Sigmoid colon (tissue), 7 donors: ENCODE measurements around the gene AP5S1. TPM values are rescaled to one million over a fixed set of nuclear protein-coding genes. Genes with fewer than 3 reads are reported as not detected.

Experiments used
- DNase-seq: peaks from one replicate; pipeline ENCODE4 v3.0.0-alpha.2; 2019
- H3K27ac ChIP-seq, 4 donors: fragments of 200-600 bp; sonication (generic); one replicate each; pipeline ENCODE4 v1.5.1; 2016 to 2019; ENCODE audit warnings: mild to moderate bottlenecking in 1 of 4
- H3K27me3 ChIP-seq, 3 donors: fragments of 200-600 bp; sonication (generic); one replicate each; pipeline ENCODE4 v1.5.1; 2019; ENCODE audit warnings: mild to moderate bottlenecking in 1 of 3
- H3K36me3 ChIP-seq, 4 donors: fragments of 200-600 bp; sonication (generic); one replicate each; pipeline ENCODE4 v1.5.1; 2016 to 2019
- H3K4me1 ChIP-seq, 4 donors: fragments of 200-600 bp; sonication (generic); one replicate each; pipeline ENCODE4 v1.5.1; 2017 to 2019
- H3K4me3 ChIP-seq, 4 donors: fragments of 200-600 bp; sonication (generic); one replicate each; pipeline ENCODE4 v1.5.1; 2017 to 2019; ENCODE audit warnings: mild to moderate bottlenecking in 2 of 4, moderate library complexity in 1 of 4
- H3K9me3 ChIP-seq, 4 donors: fragments of 200-600 bp in 3 of 4; sonication (generic) in 3 of 4; one replicate each; pipeline versions ENCODE4 v1.5.1 to v1.6.1; 2013 to 2019
- EP300 ChIP-seq, 4 donors: sonication (generic); formaldehyde crosslinking; IDR thresholded peaks; one replicate each; pipeline ENCODE4 v1.6.1; 2017; ENCODE audit warnings: antibody characterized with exemption in 4 of 4
- POLR2A ChIP-seq, 2 donors: fragments of 450-650 bp; IDR thresholded peaks; one replicate each; pipeline ENCODE4 v1.6.1; 2016; ENCODE audit warnings: antibody characterized with exemption in 2 of 2, mild to moderate bottlenecking in 2 of 2, moderate library complexity in 2 of 2
- POLR2AphosphoS5 ChIP-seq, 4 donors: sonication (generic); formaldehyde crosslinking; IDR thresholded peaks; one replicate each; pipeline ENCODE4 v1.6.1; 2017; ENCODE audit warnings: antibody characterized with exemption in 4 of 4
- WGBS, 2 donors: extraction: QIAGEN DNeasy Blood & Tissue Kit; methylation state at CpG; one replicate each; pipeline ENCODE4 v1.1.7; 2013; 5-methylcytosine and 5-hydroxymethylcytosine counted together
- intact Hi-C: fragments of 100-400 bp; cut with DNase I; formaldehyde crosslinking; loops from one replicate; pipeline ENCODE4 v1.15.1; 2023
- polyA plus RNA-seq, 3 donors: library from polyadenylated mRNA; stranded (reverse); fragments of 200-250 nt; gene quantifications; one replicate each; pipeline ENCODE4 v1.2.3, GENCODE V29; 2013
- total RNA-seq, 4 donors: library from RNA; depleted of rRNA; stranded (reverse); fragments of >200 nt; gene quantifications; one replicate each; pipeline ENCODE4 v1.1.0, GENCODE V29; 2016
- TF ChIP-seq, protein P1 (sequence below), 4 experiments: fragments of 450-650 bp in 3 of 4; fragments of 200-600 bp in 1 of 4; IDR thresholded peaks; one replicate each; pipeline ENCODE4 v1.5.1; 2016 to 2019; ENCODE audit warnings: antibody characterized with exemption in 4 of 4, mild to moderate bottlenecking in 3 of 4, moderate library complexity in 2 of 4
- donor health status: healthy with polysubstance abuse.
- donor health status: Bipolar disorder and iron deficiency.
- donor health status: healthy.

AP5S1 gene
- total and polyA plus RNA-seq, 7 donors = 5.4 to 14.5 (median 10.8) TPM

GRCh38 chr20:3801846-3802245 lies 18.5 kb upstream of the AP5S1 start:
- H3K36me3 ChIP-seq = peaks cover 11 to 70% (median 47%) of the 10 kb centered on the region in 4 donors
- no peak for DNase-seq
- intact Hi-C loops = no loop called here
- no peak overlapping the region for H3K4me3 ChIP-seq
- peaks cover 0 to 56% (median 51%) of the 10 kb centered on the region in 4 donors for H3K4me1 ChIP-seq
- H3K27me3 ChIP-seq = no peaks in the 10 kb centered on the region
- peak overlapping the region in 1 of 4 donors; percentile 2 for H3K27ac ChIP-seq
- TF ChIP-seq POLR2A (IDR thresholded peaks at IDR 0.05) = no peak
- no peaks in the 10 kb centered on the region for H3K9me3 ChIP-seq
- WGBS, 2 donors = 96 to 97% methylated on average over 13 of the region's 13 CpGs

- TF ChIP-seq POLR2AphosphoS5 (IDR thresholded peaks at IDR 0.05) = no peak
- TF ChIP-seq, protein P1, sequence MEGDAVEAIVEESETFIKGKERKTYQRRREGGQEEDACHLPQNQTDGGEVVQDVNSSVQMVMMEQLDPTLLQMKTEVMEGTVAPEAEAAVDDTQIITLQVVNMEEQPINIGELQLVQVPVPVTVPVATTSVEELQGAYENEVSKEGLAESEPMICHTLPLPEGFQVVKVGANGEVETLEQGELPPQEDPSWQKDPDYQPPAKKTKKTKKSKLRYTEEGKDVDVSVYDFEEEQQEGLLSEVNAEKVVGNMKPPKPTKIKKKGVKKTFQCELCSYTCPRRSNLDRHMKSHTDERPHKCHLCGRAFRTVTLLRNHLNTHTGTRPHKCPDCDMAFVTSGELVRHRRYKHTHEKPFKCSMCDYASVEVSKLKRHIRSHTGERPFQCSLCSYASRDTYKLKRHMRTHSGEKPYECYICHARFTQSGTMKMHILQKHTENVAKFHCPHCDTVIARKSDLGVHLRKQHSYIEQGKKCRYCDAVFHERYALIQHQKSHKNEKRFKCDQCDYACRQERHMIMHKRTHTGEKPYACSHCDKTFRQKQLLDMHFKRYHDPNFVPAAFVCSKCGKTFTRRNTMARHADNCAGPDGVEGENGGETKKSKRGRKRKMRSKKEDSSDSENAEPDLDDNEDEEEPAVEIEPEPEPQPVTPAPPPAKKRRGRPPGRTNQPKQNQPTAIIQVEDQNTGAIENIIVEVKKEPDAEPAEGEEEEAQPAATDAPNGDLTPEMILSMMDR (IDR thresholded peaks at IDR 0.05) = no peak
- no peak for TF ChIP-seq EP300 (IDR thresholded peaks at IDR 0.05)
- no peak for TF ChIP-seq POLR2A (IDR thresholded peaks at IDR 0.05)
- H3K27ac ChIP-seq = peak overlapping the region in 2 of 4 donors; percentile 2 to 8
- intact Hi-C loops = no loop called here
- H3K4me1 ChIP-seq = peaks cover 0 to 56% (median 51%) of the 10 kb centered on the region in 4 donors
- H3K4me3 ChIP-seq = no peak overlapping the region
- H3K9me3 ChIP-seq = no peaks in the 10 kb centered on the region
- WGBS, 2 donors = 82 to 93% methylated on average over 11 of the region's 11 CpGs
- no peak for DNase-seq
- no peaks in the 10 kb centered on the region for H3K27me3 ChIP-seq
- H3K36me3 ChIP-seq = peaks cover 11 to 70% (median 47%) of the 10 kb centered on the region in 4 donors
These were observed 17.7 kb upstream of the AP5S1 start for GRCh38 chr20:3802524-3803239.

DNA sequence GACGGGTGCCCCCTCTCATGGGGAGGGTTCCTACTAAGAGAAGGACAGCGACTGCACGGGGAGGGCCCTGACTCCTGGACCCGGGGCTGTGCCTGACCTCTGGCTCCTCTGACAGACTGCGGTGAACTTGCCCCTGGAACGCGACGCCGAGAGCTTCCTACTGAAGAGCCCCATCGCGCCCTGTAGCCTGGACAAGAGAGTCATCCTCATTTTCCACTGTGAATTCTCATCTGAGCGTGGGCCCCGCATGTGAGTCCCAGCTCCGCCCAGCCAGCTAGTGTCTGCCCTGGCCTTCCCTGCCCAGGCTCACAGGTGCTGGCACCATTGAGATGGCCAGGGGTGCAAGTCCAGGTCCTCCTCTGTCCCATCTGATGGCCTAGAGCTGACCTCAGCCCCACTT lies 17.1 kb upstream of the AP5S1 start:
- no peak for TF ChIP-seq EP300 (IDR thresholded peaks at IDR 0.05)
- TF ChIP-seq POLR2AphosphoS5 (IDR thresholded peaks at IDR 0.05) = no peak
- TF ChIP-seq POLR2A (IDR thresholded peaks at IDR 0.05) = no peak
- TF ChIP-seq, protein P1 (IDR thresholded peaks at IDR 0.05) = no peak
- Histone ChIP-seq H3K4me1 (peaks cover 0 to 59% (median 52%) of the 10 kb centered on the region in 4 donors), H3K4me3 (no peak overlapping the region), H3K27me3 (no peaks in the 10 kb centered on the region), H3K27ac (no peak overlapping the region), H3K36me3 (peaks cover 11 to 70% (median 47%) of the 10 kb centered on the region in 4 donors), H3K9me3 (no peaks in the 10 kb centered on the region)
- intact Hi-C loops = no loop called here
- no peak for DNase-seq
- 94 to 96% methylated on average over 14 of the region's 14 CpGs for WGBS, 2 donors

DNA sequence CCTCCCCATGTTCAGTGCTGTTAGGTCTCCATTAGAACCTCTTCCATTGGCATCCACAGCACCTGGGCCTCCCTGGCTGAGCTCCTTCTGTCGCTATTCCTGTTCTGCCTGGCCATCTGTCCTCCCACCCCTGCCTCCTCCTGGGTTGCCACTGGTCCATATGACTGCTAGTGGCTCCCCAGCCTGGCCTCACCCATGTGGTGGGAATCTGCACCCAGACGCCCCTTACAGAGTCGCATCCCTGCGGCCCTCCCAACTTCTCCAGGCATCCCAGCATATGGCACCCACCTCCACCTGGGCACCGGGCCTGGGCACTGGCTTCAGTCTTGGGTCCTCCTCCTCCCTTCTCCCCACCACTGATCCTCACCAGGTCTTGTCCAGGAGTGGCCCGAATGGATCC lies 16.5 kb upstream of the AP5S1 start:
- no peak for DNase-seq
- Histone ChIP-seq H3K36me3 (peaks cover 11 to 64% (median 44%) of the 10 kb centered on the region in 4 donors), H3K4me3 (no peak overlapping the region), H3K4me1 (peaks cover 0 to 58% (median 52%) of the 10 kb centered on the region in 4 donors), H3K27ac (peak overlapping the region; percentile 95 to 99 (median 96)), H3K27me3 (no peaks in the 10 kb centered on the region), H3K9me3 (no peaks in the 10 kb centered on the region)
- no peak for TF ChIP-seq POLR2A (IDR thresholded peaks at IDR 0.05)
- no peak for TF ChIP-seq EP300 (IDR thresholded peaks at IDR 0.05)
- TF ChIP-seq, protein P1 (IDR thresholded peaks at IDR 0.05) = no peak
- no peak for TF ChIP-seq POLR2AphosphoS5 (IDR thresholded peaks at IDR 0.05)
- intact Hi-C loops = no loop called here
- 88 to 97% methylated on average over 6 of the region's 6 CpGs for WGBS, 2 donors

- Histone ChIP-seq H3K36me3 (peaks cover 11 to 61% (median 43%) of the 10 kb centered on the region in 4 donors), H3K4me1 (peaks cover 0 to 55% (median 50%) of the 10 kb centered on the region in 4 donors), H3K27ac (peak overlapping the region; percentile 95 to 99 (median 96)), H3K4me3 (no peak overlapping the region), H3K9me3 (no peaks in the 10 kb centered on the region), H3K27me3 (no peaks in the 10 kb centered on the region)
- WGBS, 2 donors = 86 to 87% methylated on average over 11 of the region's 11 CpGs
- no peak for DNase-seq
- TF ChIP-seq, protein P1 (IDR thresholded peaks at IDR 0.05) = no peak
- TF ChIP-seq POLR2A (IDR thresholded peaks at IDR 0.05) (no peak), POLR2AphosphoS5 (IDR thresholded peaks at IDR 0.05) (no peak), EP300 (IDR thresholded peaks at IDR 0.05) (no peak)
- intact Hi-C loops = no loop called here
These were observed 16.0 kb upstream of the AP5S1 start for GRCh38 chr20:3804254-3804751.
